GM13977 (cell line): ENCODE data around the gene AGAP1.

ENCODE experiments used
- DNase-seq: peaks from one replicate; pipeline ENCODE4 v3.0.0; 2012; ENCODE audit warnings: low spot score
- in situ Hi-C: fragments of 300-500 bp; cut with MboI; formaldehyde crosslinking; loops from one replicate; pipeline ENCODE4 v1.12.0; 2022; ENCODE audit warnings: low sequenced_read_pairs, low pct_unique_long_range_greater_than_20kb, mixed read lengths, inconsistent platforms; ENCODE audit not compliant: unreplicated experiment
- TF ChIP-seq, protein P1 (sequence below): IDR thresholded peaks from 2 replicates; pipeline ENCODE4 v1.5.1; 2012; ENCODE audit warnings: mild to moderate bottlenecking, control low read depth; ENCODE audit not compliant: insufficient read depth; ENCODE audit errors: extremely low read depth, missing control alignments

The AGAP1 gene

DNA sequence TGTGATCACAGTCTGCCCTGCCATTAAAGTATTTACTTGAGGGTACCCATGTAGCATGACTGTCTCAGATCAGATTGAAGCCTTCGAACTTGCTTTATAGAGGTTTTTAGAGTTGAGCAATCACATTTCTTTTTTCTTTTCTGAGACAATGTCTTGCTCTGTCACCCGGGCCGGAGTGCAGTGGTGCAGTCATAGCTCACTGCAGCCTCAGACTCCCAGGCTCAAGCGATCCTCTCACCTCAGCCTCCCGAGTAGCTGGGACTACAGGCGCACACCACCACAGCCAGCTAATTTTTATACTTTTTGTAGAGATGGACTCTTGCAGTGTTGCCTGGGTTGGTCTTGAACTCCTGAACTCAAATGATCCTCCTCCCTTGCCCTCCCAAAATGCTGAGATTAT lies 153.4 kb downstream of the AGAP1 start:
- TF ChIP-seq, protein P1, sequence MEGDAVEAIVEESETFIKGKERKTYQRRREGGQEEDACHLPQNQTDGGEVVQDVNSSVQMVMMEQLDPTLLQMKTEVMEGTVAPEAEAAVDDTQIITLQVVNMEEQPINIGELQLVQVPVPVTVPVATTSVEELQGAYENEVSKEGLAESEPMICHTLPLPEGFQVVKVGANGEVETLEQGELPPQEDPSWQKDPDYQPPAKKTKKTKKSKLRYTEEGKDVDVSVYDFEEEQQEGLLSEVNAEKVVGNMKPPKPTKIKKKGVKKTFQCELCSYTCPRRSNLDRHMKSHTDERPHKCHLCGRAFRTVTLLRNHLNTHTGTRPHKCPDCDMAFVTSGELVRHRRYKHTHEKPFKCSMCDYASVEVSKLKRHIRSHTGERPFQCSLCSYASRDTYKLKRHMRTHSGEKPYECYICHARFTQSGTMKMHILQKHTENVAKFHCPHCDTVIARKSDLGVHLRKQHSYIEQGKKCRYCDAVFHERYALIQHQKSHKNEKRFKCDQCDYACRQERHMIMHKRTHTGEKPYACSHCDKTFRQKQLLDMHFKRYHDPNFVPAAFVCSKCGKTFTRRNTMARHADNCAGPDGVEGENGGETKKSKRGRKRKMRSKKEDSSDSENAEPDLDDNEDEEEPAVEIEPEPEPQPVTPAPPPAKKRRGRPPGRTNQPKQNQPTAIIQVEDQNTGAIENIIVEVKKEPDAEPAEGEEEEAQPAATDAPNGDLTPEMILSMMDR = no peak
- no peak for DNase-seq
- in situ Hi-C loops = no loop called here

DNA sequence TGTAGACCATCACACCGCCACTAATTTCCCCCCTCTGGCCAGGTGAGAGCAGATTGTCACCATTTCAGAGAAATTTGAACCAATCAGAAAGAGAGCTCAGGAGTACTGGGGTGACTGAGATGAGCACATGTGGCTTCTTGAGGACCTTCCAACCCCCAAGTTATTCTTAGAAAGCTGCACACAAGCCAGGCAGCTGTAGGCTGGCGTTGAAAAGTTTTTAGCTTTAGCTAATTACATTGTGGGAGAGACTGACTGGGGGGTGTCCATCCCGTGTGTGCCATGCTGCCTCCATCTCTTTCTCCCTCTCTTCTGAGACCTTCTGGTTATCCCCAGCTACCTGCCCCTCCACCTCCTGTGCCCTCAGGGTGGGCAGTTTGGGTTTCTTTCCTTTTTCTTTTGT lies 154.0 kb downstream of the AGAP1 start:
- no peak for DNase-seq
- in situ Hi-C loops = no loop called here
- TF ChIP-seq, protein P1 = no peak

DNA sequence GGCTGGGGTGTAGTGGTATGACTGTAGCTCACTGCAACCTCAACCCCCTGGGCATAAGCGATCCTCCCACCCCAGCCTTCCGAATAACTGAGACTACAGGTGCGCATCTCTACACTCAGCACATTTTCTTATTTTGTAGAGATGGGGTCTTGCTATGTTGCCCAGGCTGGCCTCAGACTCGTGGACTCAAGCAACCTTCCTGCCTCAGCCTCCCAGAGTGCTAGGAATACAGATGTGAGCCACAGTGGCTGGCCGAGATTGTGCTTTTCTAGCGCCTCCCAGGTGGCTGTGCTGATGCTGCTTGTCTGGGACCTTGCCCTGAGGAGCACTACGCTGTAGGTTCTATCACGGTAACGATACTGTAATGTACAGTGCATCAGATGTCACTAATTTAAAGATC lies 155.6 kb downstream of the AGAP1 start:
- TF ChIP-seq, protein P1 = no peak
- in situ Hi-C loops = no loop called here
- no peak for DNase-seq

- DNase-seq = no peak
- in situ Hi-C loops = no loop called here
- TF ChIP-seq, protein P1 = no peak
These were observed 157.8 kb downstream of the AGAP1 start for GRCh38 chr2:235651643-235652042.

DNA sequence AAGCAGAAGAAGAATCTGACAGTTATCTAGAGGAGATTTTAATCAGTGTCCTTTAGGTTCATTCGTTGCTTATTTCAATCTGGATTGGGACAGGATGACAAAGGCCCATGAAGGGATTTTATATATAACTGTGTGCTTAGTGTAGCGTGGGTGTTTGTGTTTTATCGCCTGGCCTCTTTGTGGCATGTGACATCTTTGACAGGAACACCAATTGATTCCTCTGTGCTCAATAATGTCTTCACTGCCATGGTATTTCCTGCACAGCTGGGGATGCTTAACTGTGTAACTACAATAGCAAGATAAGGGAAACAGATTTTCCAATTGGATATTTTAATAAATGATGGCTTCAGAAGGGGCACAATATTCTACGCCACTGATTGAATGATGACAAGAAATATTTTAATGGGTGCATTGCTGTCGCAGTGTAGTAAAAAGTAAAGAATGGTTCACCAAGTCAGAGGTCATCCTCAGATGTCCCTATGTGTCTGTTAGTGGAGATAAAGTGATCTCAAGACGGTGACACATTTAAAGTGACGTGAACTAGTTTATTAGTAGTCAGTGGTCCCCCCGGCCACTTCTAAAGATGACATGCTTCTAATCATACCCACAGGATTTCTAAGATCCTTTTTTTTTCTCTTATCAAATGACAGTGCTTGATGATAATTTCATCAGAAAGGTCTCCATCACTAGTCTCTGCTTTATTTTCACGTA lies 160.4 kb downstream of the AGAP1 start:
- TF ChIP-seq, protein P1 = no peak
- in situ Hi-C loops = no loop called here
- DNase-seq = no peak

GRCh38 chr2:235658351-235659174 lies 164.7 kb downstream of the AGAP1 start:
- DNase-seq = no peak
- in situ Hi-C loops = no loop called here

More at GRCh38 chr2:235658351-235659174, 164.7 kb downstream of the AGAP1 start:
- TF ChIP-seq, protein P1 = no peak
